Large intestine (tissue), 3 donors: ENCODE data around the gene TMEM52B. TPM values are rescaled to one million over a fixed set of nuclear protein-coding genes. Genes with fewer than 3 reads are reported as not detected.
"Not testable (repeated sequence)": the region's sequence is repeated elsewhere in the genome, so short reads cannot be mapped to it uniquely, and the experiment has no call there.

ENCODE experiments used
- DNase-seq, 2 donors: peaks; one replicate each; pipeline versions ENCODE4 v3.0.0 to v3.0.0-alpha.2; 2013
- H3K27ac ChIP-seq: one replicate; pipeline ENCODE4 v1.5.1; 2013; ENCODE audit warnings: low read length
- H3K27me3 ChIP-seq: 2 replicates; pipeline ENCODE4 v1.6.1; 2013; ENCODE audit warnings: low read length; ENCODE audit not compliant: control insufficient read depth, insufficient read depth
- H3K36me3 ChIP-seq: 2 replicates; pipeline ENCODE4 v1.6.1; 2013; ENCODE audit warnings: low read length; ENCODE audit not compliant: control insufficient read depth, insufficient read depth
- H3K4me1 ChIP-seq: one replicate; pipeline ENCODE4 v1.6.1; 2013; ENCODE audit warnings: low read length; ENCODE audit not compliant: control insufficient read depth, insufficient read depth
- H3K4me3 ChIP-seq: one replicate; pipeline ENCODE4 v1.5.1; 2013; ENCODE audit warnings: low read length
- H3K9me3 ChIP-seq: one replicate; pipeline ENCODE4 v1.6.1; 2013; ENCODE audit warnings: mild to moderate bottlenecking, low read depth, low read length, moderate library complexity; ENCODE audit not compliant: control insufficient read depth
- WGBS: methylation state at CpG from one replicate; pipeline ENCODE4 v1.1.5; 2013; ENCODE audit warnings: low lambda C conversion rate; ENCODE audit not compliant: insufficient coverage; 5-methylcytosine and 5-hydroxymethylcytosine counted together
- polyA plus RNA-seq: library from polyadenylated mRNA; unstranded; fragments of 120-200 nt; gene quantifications from one replicate; pipeline ENCODE4 v1.2.1, GENCODE V29; 2013

Gene TMEM52B
- polyA plus RNA-seq, 1 donor = 1.3 TPM

- no peaks in the 10 kb centered on the region for H3K4me1 ChIP-seq
- no peak overlapping the region for H3K4me3 ChIP-seq
- DNase-seq = no peak
- no peaks in the 10 kb centered on the region for H3K27me3 ChIP-seq
- H3K36me3 ChIP-seq = peaks cover 46% of the 10 kb centered on the region
- no peak overlapping the region for H3K27ac ChIP-seq
- 80% methylated on average over 1 of the region's 8 CpGs for WGBS
- no peaks in the 10 kb centered on the region for H3K9me3 ChIP-seq
Measured at GRCh38 chr12:10220398-10221077, 41.7 kb downstream of the TMEM52B start.

GRCh38 chr12:10221846-10222245, 43.0 kb downstream of the TMEM52B start:
- no peaks in the 10 kb centered on the region for H3K4me1 ChIP-seq
- H3K9me3 ChIP-seq = no peaks in the 10 kb centered on the region
- WGBS = 100% methylated on average over 2 of the region's 5 CpGs
- no peaks in the 10 kb centered on the region for H3K27me3 ChIP-seq
- no peak overlapping the region for H3K27ac ChIP-seq
- DNase-seq = no peak
- peaks cover 46% of the 10 kb centered on the region for H3K36me3 ChIP-seq
- H3K4me3 ChIP-seq = no peak overlapping the region

GRCh38 chr12:10223208-10223607, 44.4 kb downstream of the TMEM52B start:
- no peak overlapping the region for H3K27ac ChIP-seq
- DNase-seq = no peak
- no peak overlapping the region for H3K4me3 ChIP-seq
- H3K36me3 ChIP-seq = peaks cover 43% of the 10 kb centered on the region
- no peaks in the 10 kb centered on the region for H3K27me3 ChIP-seq
- WGBS = no CpG with 5 or more reads among the region's 5 CpGs
- no peaks in the 10 kb centered on the region for H3K9me3 ChIP-seq
- no peaks in the 10 kb centered on the region for H3K4me1 ChIP-seq

DNA sequence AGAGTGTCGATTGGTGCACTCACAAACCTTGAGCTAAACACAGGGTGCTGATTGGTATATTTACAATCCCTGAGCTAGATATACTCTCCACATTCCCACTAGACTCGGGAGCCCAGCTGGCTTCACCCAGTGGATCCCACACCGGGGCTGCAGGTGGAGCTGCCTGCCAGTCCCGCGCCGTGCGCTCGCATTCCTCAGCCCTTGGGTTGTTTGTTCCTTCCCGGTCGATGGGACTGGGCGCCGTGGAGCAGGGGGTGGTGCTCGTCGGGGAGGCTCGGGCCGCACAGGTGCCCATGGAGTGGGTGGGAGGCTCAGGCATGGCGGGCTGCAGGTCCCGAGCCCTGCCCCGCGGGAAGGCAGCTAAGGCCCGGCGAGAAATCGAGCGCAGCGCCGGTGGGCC, 46.6 kb downstream of the TMEM52B start:
- not testable (repeated sequence) for H3K9me3 ChIP-seq, DNase-seq, H3K4me1 ChIP-seq, H3K27me3 ChIP-seq, H3K4me3 ChIP-seq, H3K27ac ChIP-seq
- H3K36me3 ChIP-seq = peaks cover 28% of the 10 kb centered on the region
- no CpG with 5 or more reads among the region's 26 CpGs for WGBS

GRCh38 chr12:10226086-10226485, 47.3 kb downstream of the TMEM52B start:
- Histone ChIP-seq H3K27me3 (no peaks in the 10 kb centered on the region), H3K4me3 (no peak overlapping the region), H3K9me3 (no peaks in the 10 kb centered on the region), H3K36me3 (peaks cover 23% of the 10 kb centered on the region), H3K27ac (no peak overlapping the region), H3K4me1 (no peaks in the 10 kb centered on the region)
- WGBS = no CpG with 5 or more reads among the region's 6 CpGs
- DNase-seq = no peak

DNA sequence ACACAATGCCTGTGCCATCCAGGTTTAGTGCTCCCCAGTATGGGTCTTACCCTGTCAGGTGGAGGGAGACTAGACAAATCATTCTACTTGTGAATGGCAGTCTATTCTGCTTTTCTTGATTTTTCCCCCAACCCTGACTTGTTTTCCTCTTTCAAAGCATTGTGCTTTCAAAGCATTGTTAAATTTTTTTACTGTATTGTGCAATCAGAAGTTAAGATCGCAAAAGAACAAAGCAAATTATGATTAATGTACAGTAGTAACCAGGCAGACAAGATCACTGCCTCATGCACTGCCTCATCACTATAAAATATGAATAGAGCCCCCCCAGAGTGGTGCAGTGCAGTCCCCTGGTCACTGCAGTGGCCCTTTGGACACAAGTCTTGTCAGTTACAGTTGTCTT, 47.9 kb downstream of the TMEM52B start:
- DNase-seq = no peak
- WGBS = no CpG with 5 or more reads among the region's 1 CpG
- Histone ChIP-seq H3K27ac (no peak overlapping the region), H3K4me1 (no peaks in the 10 kb centered on the region), H3K36me3 (peaks cover 18% of the 10 kb centered on the region), H3K27me3 (no peaks in the 10 kb centered on the region), H3K9me3 (no peaks in the 10 kb centered on the region), H3K4me3 (no peak overlapping the region)

GRCh38 chr12:10227648-10228047, 48.8 kb downstream of the TMEM52B start:
- H3K27me3 ChIP-seq = no peaks in the 10 kb centered on the region
- H3K4me1 ChIP-seq = no peaks in the 10 kb centered on the region
- no CpG with 5 or more reads among the region's 1 CpG for WGBS
- H3K36me3 ChIP-seq = peaks cover 12% of the 10 kb centered on the region
- H3K27ac ChIP-seq = no peak overlapping the region
- H3K4me3 ChIP-seq = no peak overlapping the region
- no peaks in the 10 kb centered on the region for H3K9me3 ChIP-seq
- DNase-seq = no peak

GRCh38 chr12:10234562-10234961, 55.7 kb downstream of the TMEM52B start:
- Histone ChIP-seq H3K4me3 (no peak overlapping the region), H3K4me1 (no peaks in the 10 kb centered on the region), H3K9me3 (no peaks in the 10 kb centered on the region), H3K27ac (no peak overlapping the region), H3K36me3 (no peaks in the 10 kb centered on the region), H3K27me3 (no peaks in the 10 kb centered on the region)
- DNase-seq = no peak

DNA sequence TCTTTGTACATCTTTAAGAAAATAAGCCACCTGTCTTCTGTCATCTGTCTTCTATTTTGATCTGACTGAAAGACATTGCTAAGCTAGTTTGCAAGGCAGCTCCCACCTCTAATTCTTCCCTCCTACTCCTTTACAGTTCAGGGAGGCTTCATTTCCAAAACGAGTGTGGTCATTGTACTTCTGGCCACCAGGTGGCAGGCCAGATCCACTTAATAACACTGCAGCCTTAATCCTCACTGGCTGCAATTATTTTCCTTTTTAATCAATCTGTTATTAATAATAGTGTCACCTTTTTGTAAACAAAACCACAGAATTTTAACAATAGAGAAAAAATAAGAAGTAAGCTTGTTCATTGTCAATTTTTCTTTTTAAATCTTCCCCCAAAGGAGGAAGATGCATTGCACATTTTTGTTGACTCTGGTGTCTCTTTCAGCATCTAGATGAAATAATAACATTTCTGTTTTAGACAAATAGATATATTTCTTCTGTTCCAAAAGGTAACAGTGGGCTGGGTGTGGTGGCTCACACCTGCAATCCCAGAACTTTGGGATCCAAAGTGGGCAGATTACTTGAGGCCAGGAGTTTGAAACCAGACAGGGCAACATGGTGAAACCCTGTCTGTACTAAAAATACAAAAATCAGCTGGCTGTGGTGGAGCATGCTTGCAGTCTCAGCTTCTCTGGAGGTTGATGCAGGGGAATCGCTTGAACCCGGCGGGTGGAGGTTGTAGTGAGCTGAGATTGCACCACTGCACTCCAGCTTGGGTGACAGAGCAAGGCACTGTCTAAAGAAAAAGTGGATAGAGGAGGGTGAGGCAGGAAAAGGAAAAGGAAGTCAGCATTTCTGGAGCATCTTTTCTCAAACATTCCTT, 57.2 kb downstream of the TMEM52B start:
- Histone ChIP-seq H3K27me3 (no peaks in the 10 kb centered on the region), H3K36me3 (no peaks in the 10 kb centered on the region), H3K4me1 (no peaks in the 10 kb centered on the region), H3K9me3 (no peaks in the 10 kb centered on the region), H3K27ac (no peak overlapping the region), H3K4me3 (no peak overlapping the region)
- WGBS = 100% methylated on average over 2 of the region's 4 CpGs
- peak in 1 of 2 donors; percentile 9 for DNase-seq

DNA sequence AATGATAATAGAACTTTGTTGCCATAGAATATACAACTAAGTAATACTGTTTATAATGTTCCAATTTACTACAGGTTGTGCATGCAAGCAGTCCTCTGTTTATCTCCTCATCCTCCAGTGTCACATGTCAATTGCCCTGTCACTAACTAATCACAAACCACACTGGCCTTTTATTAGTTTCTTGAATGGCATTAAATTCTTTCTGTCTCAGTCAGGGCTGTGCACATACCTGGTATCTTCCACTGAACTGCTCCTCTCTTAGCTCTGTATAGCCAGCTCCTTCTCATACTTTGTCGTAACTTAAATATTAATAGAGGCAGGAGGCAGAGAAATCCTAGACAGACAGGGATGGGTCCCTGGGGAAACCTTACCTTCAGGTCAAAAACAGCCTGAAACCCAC, 57.9 kb downstream of the TMEM52B start:
- no CpG with 5 or more reads among the region's 1 CpG for WGBS
- Histone ChIP-seq H3K4me1 (no peaks in the 10 kb centered on the region), H3K4me3 (no peak overlapping the region), H3K27me3 (no peaks in the 10 kb centered on the region), H3K9me3 (no peaks in the 10 kb centered on the region), H3K36me3 (no peaks in the 10 kb centered on the region), H3K27ac (no peak overlapping the region)
- no peak for DNase-seq
